DMS153 (cell line): ENCODE results near the gene SPX.

Experiments used
- DNase-seq: peaks from one replicate; lab custom pipeline; 2025; lab: John Stamatoyannopoulos, UW

Gene SPX

GRCh38 chr12:21580748-21581516 is 54.8 kb downstream of the SPX start:
- DNase-seq = no peak
